Measurements from ENCODE around the gene NOBOX.
"Not testable (repeated sequence)": the region's sequence is repeated elsewhere in the genome, so short reads cannot be mapped to it uniquely, and the experiment has no call there.

The NOBOX gene

GRCh38 chr7:144403649-144404061 is at the start of gene NOBOX:
Gene NOBOX (minus strand): TSS chr7:144403693.
- no peak for DNase-seq

GRCh38 chr7:144452064-144452463 is 48.6 kb upstream of the NOBOX start:
- no peak for DNase-seq

- no peak for DNase-seq
Observed at GRCh38 chr7:144445590-144445989, 42.1 kb upstream of the NOBOX start.

GRCh38 chr7:144439717-144440205 is 36.3 kb upstream of the NOBOX start:
- no peak for DNase-seq

- DNase-seq: no peak
Observed at GRCh38 chr7:144438759-144439158, 35.3 kb upstream of the NOBOX start.

- DNase-seq: peak; percentile 81
Observed at GRCh38 chr7:144437370-144438191, 34.1 kb upstream of the NOBOX start.

GRCh38 chr7:144436500-144436899 is 33.0 kb upstream of the NOBOX start:
- DNase-seq: peak; percentile 3

- no peak for DNase-seq
Observed at GRCh38 chr7:144428431-144428830, 24.9 kb upstream of the NOBOX start.

- DNase-seq: not testable (repeated sequence)
Observed at GRCh38 chr7:144427539-144427938, 24.0 kb upstream of the NOBOX start.

- DNase-seq: not testable (repeated sequence)
Observed at GRCh38 chr7:144418931-144419330, 15.4 kb upstream of the NOBOX start.

GRCh38 chr7:144416341-144416740 is 12.8 kb upstream of the NOBOX start:
- no peak for DNase-seq

GRCh38 chr7:144415858-144416257 is 12.4 kb upstream of the NOBOX start:
- DNase-seq: no peak

GRCh38 chr7:144414815-144415214 is 11.3 kb upstream of the NOBOX start:
- DNase-seq: no peak

GRCh38 chr7:144410441-144410840 is 6.9 kb upstream of the NOBOX start:
- no peak for DNase-seq

GRCh38 chr7:144408121-144408520 is 4.6 kb upstream of the NOBOX start:
- no peak for DNase-seq

GRCh38 chr7:144407266-144407931 is 3.9 kb upstream of the NOBOX start:
- DNase-seq: no peak

- DNase-seq: no peak
Observed at GRCh38 chr7:144404946-144405345, 1.5 kb upstream of the NOBOX start.

GRCh38 chr7:144403102-144403501 is 391 bp downstream of the NOBOX start:
- no peak for DNase-seq

GRCh38 chr7:144401490-144401889 is 2.0 kb downstream of the NOBOX start:
- DNase-seq: no peak

- no peak for DNase-seq
Observed at GRCh38 chr7:144399946-144400345, 3.5 kb downstream of the NOBOX start.

GRCh38 chr7:144398911-144399310 is 4.6 kb downstream of the NOBOX start:
- no peak for DNase-seq

GRCh38 chr7:144398291-144398690 is 5.2 kb downstream of the NOBOX start:
- no peak for DNase-seq

- no peak for DNase-seq
Observed at GRCh38 chr7:144397086-144397485, 6.4 kb downstream of the NOBOX start.

GRCh38 chr7:144391823-144392255 is 11.7 kb downstream of the NOBOX start:
- DNase-seq: peak; percentile 59

All from kidney glomerular epithelial cell (primary cell).